Measurements from ENCODE around the gene NSMCE3.

NSMCE3 gene

DNA sequence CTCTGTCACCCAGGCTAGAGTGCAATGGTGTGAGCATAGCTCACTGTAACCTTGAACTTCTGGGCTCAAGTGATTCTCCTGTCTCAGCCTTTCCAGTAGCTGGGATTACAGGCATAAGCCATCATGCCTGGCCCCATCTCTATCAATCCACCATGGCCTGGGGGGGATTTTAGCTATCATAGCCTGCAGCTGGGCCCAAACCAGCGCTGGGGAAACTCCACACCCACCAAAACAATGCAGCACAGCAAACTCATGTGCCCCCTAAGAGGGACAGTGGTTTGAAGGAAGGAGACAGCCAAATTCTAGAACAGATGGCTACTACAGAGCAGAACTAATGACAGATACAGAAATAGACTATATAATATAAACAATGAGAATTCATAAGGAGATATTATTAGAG lies 13.8 kb upstream of the NSMCE3 start:
- H3K36me3 Mint-ChIP-seq (ENCODE audit: low read depth), result no peaks in the 10 kb centered on the region
- H3K9me3 Mint-ChIP-seq, result no peaks in the 10 kb centered on the region
- H3K4me3 Mint-ChIP-seq, result no peak overlapping the region
- no peaks in the 10 kb centered on the region for H3K4me1 Mint-ChIP-seq (ENCODE audit: low read depth)
- H3K27ac Mint-ChIP-seq, result no peak overlapping the region
- H3K27me3 Mint-ChIP-seq (ENCODE audit: low read depth), result peaks cover 41% of the 10 kb centered on the region
- DNase-seq (ENCODE audit: low spot score), result no peak

DNA sequence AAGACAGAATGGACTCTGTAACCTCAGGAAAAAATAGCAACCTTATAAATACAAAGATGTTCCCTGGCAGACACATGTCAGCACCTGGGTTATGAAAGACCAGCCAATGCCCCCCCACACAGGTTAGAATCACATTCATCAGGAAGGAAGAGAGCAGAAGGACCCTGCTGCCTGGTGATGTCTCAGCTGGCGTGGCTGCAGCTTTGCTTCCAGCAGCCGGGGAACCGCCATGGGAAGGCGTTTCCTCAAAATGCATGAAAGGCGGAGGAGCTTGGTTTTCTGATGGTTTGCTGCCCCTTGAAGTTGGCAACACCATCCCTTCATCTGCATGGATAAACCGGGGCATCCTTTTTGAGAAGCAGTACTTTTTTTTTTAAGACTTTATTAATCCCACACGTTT lies 10.9 kb upstream of the NSMCE3 start:
- Mint-ChIP-seq H3K27me3 (ENCODE audit: low read depth) (peaks cover 27% of the 10 kb centered on the region), H3K4me1 (ENCODE audit: low read depth) (no peaks in the 10 kb centered on the region), H3K9me3 (no peaks in the 10 kb centered on the region), H3K4me3 (no peak overlapping the region), H3K36me3 (ENCODE audit: low read depth) (no peaks in the 10 kb centered on the region), H3K27ac (no peak overlapping the region)
- DNase-seq (ENCODE audit: low spot score), result no peak

DNA sequence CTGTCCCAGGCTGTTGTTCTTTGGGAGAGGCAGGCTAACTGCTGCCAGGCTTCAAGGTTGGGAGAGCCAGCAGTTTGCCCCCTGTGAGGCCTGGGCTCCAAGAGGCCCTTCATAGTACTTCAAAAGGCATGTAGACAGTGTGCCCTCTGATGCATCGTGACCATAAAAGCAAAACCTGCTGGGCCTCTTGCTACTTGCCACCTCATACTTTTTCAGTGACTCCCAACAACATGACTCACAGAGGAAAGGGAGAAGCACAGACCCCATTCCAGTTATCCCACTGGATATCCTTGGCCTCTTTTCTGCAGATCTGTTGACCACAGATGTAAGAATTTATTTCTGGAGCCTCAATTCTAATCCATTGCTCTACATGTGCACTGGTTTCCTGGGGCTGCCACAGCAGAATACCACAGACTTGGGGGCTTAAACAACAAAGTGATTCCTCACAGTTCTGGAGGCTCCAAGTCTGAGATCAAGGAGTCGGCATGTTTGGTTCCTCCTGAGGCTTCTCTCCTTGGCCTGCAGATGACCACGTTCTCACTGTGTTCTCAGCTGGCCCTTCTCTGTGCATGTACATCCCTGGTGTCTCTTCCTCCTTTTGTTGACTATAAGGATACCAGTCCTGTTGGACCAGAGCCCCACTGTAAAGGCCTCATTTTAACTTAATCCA lies 8.9 kb upstream of the NSMCE3 start:
- Mint-ChIP-seq H3K27ac (no peak overlapping the region), H3K4me3 (no peak overlapping the region), H3K4me1 (ENCODE audit: low read depth) (no peaks in the 10 kb centered on the region), H3K9me3 (no peaks in the 10 kb centered on the region), H3K36me3 (ENCODE audit: low read depth) (no peaks in the 10 kb centered on the region), H3K27me3 (ENCODE audit: low read depth) (peaks cover 15% of the 10 kb centered on the region)
- DNase-seq (ENCODE audit: low spot score), result no peak

DNA sequence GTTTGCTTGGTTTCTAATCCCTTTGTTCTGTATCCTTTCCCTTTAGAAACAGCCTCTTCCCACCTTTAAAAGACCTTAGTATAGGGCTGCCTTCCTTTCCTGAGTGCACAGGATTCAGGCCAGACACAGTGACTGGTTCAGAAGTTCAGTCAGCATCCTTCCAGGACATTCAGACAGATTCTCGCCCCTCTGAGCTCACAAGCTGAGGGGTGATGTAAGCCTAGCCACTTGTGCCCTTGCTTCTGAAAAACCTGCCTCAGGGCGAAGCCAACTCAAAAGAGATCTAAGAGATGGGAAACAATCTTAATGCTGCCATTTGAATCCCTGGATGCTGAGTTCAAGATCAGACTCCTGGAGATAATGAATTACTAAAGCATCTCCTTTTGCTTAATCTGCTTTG lies 6.7 kb upstream of the NSMCE3 start:
- Mint-ChIP-seq H3K36me3 (ENCODE audit: low read depth) (no peaks in the 10 kb centered on the region), H3K27me3 (ENCODE audit: low read depth) (peaks cover 12% of the 10 kb centered on the region), H3K4me1 (ENCODE audit: low read depth) (no peaks in the 10 kb centered on the region), H3K9me3 (no peaks in the 10 kb centered on the region), H3K4me3 (no peak overlapping the region), H3K27ac (no peak overlapping the region)
- no peak for DNase-seq (ENCODE audit: low spot score)

DNA sequence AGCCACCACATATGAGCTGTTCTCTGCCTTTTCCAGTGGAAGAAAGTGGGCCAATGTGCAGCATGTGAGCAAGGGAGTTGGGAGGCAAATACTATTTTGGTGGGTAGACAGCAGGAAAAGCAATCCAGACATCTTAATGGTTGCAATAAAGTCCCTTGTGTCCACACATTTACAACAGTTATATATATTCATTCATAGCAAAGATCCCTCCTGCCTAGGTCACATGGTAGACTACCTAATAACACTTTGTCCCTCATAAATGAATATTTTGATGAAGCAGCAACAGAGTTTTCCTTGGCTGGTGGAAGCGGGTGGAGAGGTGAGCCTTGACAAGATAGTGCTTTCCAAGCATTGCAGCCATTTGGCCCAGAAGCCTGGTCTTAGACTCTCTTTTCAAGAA lies 6.2 kb upstream of the NSMCE3 start:
- Mint-ChIP-seq H3K36me3 (ENCODE audit: low read depth) (no peaks in the 10 kb centered on the region), H3K4me3 (no peak overlapping the region), H3K4me1 (ENCODE audit: low read depth) (no peaks in the 10 kb centered on the region), H3K27ac (no peak overlapping the region), H3K9me3 (no peaks in the 10 kb centered on the region), H3K27me3 (ENCODE audit: low read depth) (peaks cover 12% of the 10 kb centered on the region)
- DNase-seq (ENCODE audit: low spot score), result no peak

DNA sequence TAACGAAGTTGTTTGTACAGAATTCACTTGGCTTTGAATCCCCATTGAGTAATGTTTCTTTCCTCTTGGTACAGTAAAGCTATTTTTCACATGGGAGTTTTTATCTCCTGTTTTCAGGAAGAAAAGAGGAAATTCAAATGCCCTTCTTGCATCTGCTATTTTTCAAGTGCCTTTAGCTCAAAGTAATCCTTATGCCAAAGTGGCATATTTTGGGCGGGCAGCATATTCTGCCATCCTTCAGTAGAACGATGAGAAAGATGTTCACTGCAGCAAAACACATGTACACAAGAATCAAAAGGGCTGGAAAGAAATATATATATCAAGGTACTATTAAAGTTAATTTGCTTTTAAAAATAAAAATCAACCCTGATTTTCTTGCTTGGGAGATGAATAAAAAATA lies 5.3 kb upstream of the NSMCE3 start:
- Mint-ChIP-seq H3K27ac (no peak overlapping the region), H3K9me3 (no peaks in the 10 kb centered on the region), H3K4me1 (ENCODE audit: low read depth) (peaks cover 7% of the 10 kb centered on the region), H3K27me3 (ENCODE audit: low read depth) (peaks cover 5% of the 10 kb centered on the region), H3K36me3 (ENCODE audit: low read depth) (no peaks in the 10 kb centered on the region), H3K4me3 (no peak overlapping the region)
- no peak for DNase-seq (ENCODE audit: low spot score)

DNA sequence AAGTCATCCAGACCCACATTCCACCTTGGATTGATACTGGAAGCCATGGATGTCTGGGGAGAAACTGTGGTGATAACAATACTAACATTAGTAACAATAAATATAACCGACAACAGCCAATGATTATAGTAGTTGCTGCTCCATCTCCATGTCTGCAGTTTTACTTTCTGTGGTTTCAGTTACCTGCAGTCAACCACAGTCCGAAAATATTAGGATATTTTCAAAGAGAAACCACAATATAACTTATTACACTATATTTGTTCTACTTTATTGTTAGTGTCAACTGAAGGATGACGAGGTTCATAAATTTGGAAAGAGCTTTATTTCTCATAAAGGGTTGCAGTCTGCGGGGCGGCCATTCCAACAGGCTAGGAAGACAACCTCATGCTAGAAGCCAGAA lies 2.6 kb upstream of the NSMCE3 start:
- no peak overlapping the region for H3K27ac Mint-ChIP-seq

DNA sequence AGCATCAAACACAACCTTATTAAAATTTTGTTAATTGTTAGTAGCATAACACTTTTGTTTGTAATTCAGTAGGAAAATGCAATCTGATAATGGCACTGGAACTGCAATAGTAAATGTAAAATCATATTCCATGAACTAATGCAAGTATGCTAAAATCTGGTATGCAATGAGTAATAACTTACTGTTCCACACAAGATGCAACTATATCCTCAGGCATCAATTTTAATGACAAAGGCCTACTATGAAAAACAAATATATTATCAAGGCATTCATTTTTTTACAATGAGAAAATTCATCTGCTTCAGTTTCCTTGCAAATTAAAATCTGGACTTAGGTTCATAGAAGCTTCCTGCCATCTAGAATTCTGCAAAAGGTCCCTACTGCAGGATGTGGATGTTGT lies 1.4 kb upstream of the NSMCE3 start:
- peak overlapping the region; percentile 98 for H3K27ac Mint-ChIP-seq
- no peaks in the 10 kb centered on the region for H3K9me3 Mint-ChIP-seq
- peaks cover 3% of the 10 kb centered on the region for H3K27me3 Mint-ChIP-seq (ENCODE audit: low read depth)
- H3K4me1 Mint-ChIP-seq (ENCODE audit: low read depth), result peaks cover 35% of the 10 kb centered on the region
- H3K36me3 Mint-ChIP-seq (ENCODE audit: low read depth), result peaks cover 2% of the 10 kb centered on the region
- no peak for DNase-seq (ENCODE audit: low spot score)
- H3K4me3 Mint-ChIP-seq, result peak overlapping the region; percentile 94

More for the DNA sequence above, 2.6 kb upstream of the NSMCE3 start:
- DNase-seq (ENCODE audit: low spot score), result no peak
- H3K4me1 Mint-ChIP-seq (ENCODE audit: low read depth), result peaks cover 25% of the 10 kb centered on the region
- H3K4me3 Mint-ChIP-seq, result no peak overlapping the region
- H3K36me3 Mint-ChIP-seq (ENCODE audit: low read depth), result peaks cover 2% of the 10 kb centered on the region
- H3K27me3 Mint-ChIP-seq (ENCODE audit: low read depth), result peaks cover 3% of the 10 kb centered on the region
- no peaks in the 10 kb centered on the region for H3K9me3 Mint-ChIP-seq

DNA sequence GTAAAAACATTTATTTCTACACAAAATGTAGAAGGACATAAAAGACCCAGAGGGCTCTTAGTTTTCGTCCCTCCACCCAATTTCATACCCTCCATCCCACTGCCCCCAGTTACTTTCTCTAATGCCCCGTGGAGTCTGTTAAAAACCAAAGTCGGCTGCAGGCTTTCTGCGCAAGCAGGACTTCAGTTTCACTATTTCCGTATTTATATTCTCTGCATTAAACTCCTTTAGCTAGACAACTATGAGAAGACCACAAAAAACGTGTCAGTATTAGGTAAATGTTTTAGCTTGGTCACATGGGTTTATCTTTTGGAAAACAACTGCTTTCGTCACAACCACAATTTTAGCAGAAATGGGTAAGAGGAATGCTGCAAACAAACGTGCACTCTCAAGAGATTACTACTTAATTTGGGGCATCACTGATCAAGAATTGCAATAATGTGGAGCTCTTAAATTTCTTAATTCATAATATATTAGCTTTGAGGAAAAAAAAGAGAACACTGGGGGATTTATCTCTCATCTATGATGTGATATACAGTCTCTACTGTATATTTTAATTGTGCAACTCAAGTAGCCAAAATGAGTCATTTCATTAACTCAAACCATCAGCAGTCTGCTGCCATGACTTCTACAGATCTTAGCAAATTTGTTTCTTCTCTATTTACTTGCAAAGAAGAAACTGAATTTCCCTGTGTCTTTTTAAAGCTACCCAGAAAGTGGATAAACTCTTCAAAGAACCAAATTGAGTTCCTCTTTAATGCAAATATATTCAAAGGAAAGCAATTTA lies 740 bp upstream of the NSMCE3 start:
- peak; percentile 17 for DNase-seq (ENCODE audit: low spot score)
- Mint-ChIP-seq H3K27ac (peak overlapping the region; percentile 98), H3K9me3 (no peaks in the 10 kb centered on the region)

DNA sequence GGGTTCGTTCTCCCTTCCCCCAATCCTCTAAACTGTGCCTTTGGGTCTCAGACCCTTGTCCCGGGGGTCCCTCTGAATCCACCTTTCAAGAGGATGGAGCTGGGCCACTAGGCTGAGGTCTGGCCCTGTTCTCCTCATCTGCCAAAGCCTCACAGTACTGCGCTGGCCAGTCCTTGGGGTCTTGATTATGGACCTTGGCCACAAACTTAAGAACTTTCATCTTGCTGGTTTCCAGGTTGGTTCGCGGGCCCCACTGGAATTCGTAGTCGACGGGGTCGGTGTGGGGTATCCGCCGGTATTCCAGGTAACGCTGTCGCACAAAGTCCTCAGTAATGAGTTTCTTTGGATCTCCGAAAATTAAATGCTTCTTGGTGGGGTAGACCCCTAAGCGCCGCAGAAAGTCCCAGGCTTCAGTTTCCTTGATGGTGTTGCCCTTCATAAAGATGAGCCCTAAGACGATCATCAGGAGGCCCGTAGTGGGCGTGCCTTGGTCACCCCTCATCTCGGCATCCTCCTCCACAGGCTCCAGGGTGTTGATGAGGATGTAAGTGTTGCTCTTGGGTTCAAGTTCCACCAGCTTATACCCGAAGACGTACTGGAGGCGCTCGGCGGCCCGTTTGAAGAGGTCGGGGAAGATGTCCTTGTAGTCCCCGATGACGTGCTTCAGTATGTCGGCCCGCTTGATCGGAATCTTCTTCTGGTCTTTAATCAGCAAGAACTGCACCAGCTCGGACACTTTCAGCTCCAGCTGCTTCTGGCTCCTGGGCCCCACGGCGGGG lies 727 bp downstream of the NSMCE3 start:
- H3K27me3 Mint-ChIP-seq (ENCODE audit: low read depth), result peaks cover 3% of the 10 kb centered on the region
- peak overlapping the region; percentile 99 for H3K4me3 Mint-ChIP-seq
- H3K27ac Mint-ChIP-seq, result peak overlapping the region; percentile 98
- DNase-seq (ENCODE audit: low spot score), result peak; percentile 42
- H3K9me3 Mint-ChIP-seq, result no peaks in the 10 kb centered on the region
- peaks cover 38% of the 10 kb centered on the region for H3K4me1 Mint-ChIP-seq (ENCODE audit: low read depth)
- peaks cover 2% of the 10 kb centered on the region for H3K36me3 Mint-ChIP-seq (ENCODE audit: low read depth)

More for the DNA sequence above, 740 bp upstream of the NSMCE3 start:
- H3K4me1 Mint-ChIP-seq (ENCODE audit: low read depth), result peaks cover 38% of the 10 kb centered on the region
- peak overlapping the region; percentile 94 for H3K4me3 Mint-ChIP-seq
- H3K36me3 Mint-ChIP-seq (ENCODE audit: low read depth), result peaks cover 2% of the 10 kb centered on the region
- H3K27me3 Mint-ChIP-seq (ENCODE audit: low read depth), result peaks cover 3% of the 10 kb centered on the region

DNA sequence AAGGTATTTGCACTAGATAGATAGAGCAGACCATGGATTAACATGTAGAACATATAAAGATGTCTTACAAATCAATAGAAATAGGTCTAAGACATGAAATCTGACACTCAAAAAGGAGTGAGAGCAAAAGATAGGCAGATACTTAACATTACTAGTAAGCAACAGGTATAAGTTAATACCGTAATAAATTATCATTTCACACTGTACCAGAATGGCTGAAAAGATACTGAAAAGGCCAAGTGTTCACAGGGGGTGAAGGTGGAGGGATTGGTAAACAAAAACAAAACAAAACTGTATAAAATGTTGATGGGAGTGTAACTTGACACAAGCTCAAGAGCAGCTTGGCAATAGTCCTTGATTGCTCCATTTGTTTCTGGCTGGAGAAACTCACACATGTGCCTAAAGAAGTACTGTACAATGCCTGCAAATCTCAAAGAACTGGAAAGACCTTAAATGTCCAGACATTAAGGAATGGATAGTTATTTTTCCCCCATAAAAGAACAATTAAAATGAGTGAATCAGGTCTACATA lies 3.5 kb downstream of the NSMCE3 start:
- Mint-ChIP-seq H3K27me3 (ENCODE audit: low read depth) (no peaks in the 10 kb centered on the region), H3K9me3 (no peaks in the 10 kb centered on the region), H3K27ac (no peak overlapping the region), H3K4me1 (ENCODE audit: low read depth) (peaks cover 42% of the 10 kb centered on the region), H3K4me3 (no peak overlapping the region), H3K36me3 (ENCODE audit: low read depth) (peaks cover 2% of the 10 kb centered on the region)
- DNase-seq (ENCODE audit: low spot score), result no peak

DNA sequence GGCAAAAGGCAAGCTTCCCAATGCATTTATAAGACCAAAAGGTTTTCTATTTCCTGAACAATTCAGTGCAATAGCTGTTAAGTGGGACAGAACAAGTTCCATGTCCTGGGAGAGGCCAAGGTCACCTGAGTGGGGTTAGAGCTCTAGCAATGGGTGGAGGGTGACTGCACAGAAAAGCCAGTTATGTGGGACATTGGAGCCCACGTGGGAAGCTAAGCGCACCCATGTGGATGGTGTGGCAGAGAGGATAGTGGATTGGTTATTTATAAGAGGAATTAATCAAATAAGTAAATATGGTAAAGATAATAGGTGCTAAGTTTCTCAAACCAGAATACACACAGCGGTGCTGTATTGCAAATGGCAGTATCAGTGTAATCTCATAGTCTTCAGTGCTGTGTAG lies 6.3 kb downstream of the NSMCE3 start:
- no peak for DNase-seq (ENCODE audit: low spot score)
- Mint-ChIP-seq H3K27ac (no peak overlapping the region), H3K4me1 (ENCODE audit: low read depth) (peaks cover 24% of the 10 kb centered on the region), H3K27me3 (ENCODE audit: low read depth) (peaks cover 9% of the 10 kb centered on the region), H3K36me3 (ENCODE audit: low read depth) (no peaks in the 10 kb centered on the region), H3K4me3 (no peak overlapping the region), H3K9me3 (no peaks in the 10 kb centered on the region)

DNA sequence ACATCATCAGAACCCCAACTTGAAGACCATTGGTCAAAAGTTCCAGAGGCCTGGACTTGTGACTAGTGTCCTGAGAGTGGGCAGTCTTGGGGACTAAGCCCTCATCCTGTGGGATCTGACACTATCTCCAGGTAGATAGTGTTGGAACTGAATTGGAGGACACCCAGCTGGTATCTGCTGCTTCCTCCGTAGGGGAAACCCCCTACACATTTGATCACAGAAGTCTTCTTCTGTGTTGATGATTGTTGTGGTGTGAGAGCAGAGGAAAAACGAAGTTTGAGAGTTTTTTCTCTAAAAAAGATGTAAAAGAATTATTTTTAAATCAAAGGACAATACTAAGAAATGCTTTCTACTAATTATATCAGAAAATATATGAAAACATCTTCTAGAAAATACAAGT lies 6.9 kb downstream of the NSMCE3 start:
- no peak overlapping the region for H3K4me3 Mint-ChIP-seq
- no peak overlapping the region for H3K27ac Mint-ChIP-seq
- DNase-seq (ENCODE audit: low spot score), result no peak

DNA sequence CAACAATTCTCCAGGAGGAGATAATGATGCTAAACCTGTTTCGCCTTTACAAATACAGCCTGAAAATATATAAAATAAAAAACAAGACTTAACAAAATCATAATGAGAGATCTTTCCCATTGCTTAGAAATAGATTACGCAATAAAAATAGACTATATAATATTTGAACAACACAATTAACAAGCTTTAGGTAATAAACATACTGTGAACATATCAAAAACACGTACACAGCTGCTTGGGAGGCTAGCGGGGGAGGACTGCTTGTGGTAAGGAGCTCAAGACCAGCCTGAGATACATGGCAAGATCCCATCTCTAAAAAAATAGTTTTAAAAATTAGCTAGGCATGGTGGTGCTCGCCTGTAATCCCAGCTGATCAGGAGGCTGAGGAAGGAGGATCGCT lies 8.7 kb downstream of the NSMCE3 start:
- Mint-ChIP-seq H3K27me3 (ENCODE audit: low read depth) (peaks cover 9% of the 10 kb centered on the region), H3K9me3 (no peaks in the 10 kb centered on the region), H3K36me3 (ENCODE audit: low read depth) (no peaks in the 10 kb centered on the region), H3K27ac (no peak overlapping the region), H3K4me3 (no peak overlapping the region), H3K4me1 (ENCODE audit: low read depth) (peaks cover 6% of the 10 kb centered on the region)
- DNase-seq (ENCODE audit: low spot score), result no peak

More for the DNA sequence above, 6.9 kb downstream of the NSMCE3 start:
- Mint-ChIP-seq H3K36me3 (ENCODE audit: low read depth) (no peaks in the 10 kb centered on the region), H3K9me3 (no peaks in the 10 kb centered on the region), H3K27me3 (ENCODE audit: low read depth) (peaks cover 9% of the 10 kb centered on the region), H3K4me1 (ENCODE audit: low read depth) (peaks cover 21% of the 10 kb centered on the region)
